ENCODE measurements around the gene CCDC201. TPM values are rescaled to one million over a fixed set of nuclear protein-coding genes. Genes with fewer than 3 reads are reported as not detected.

The CCDC201 gene
- total and polyA plus RNA-seq, 2 of the 8 experiments (the other 6 are each of a cell fraction or from before 2014, with no cell fraction given) = not detected

DNA sequence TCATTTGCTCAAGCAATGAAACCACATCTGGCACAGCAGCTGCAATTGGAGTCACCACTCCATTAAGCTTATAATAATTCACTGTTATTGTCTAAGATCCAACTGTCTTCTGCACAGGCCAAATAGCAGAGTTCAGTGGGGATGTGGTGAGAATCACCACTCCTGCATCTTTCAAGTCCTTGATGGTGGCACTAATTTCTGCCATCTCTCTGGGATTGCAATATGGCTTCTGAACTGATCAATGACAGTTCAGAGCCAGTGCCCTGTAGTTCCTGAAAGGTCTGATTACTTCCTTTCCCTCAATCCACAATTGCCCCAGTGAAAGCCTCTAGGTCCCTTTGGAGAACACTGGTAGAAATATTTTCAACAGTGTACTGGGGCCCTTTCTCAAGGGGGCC lies 21.8 kb upstream of the CCDC201 start:
- Histone ChIP-seq H4K91ac (replicated peaks; ENCODE audit: insufficient read length, low read length) (no peak overlapping the region), H3K27me3 (replicated peaks in 1 of 4; ENCODE audit: control insufficient read depth in 3 of 4, extremely low read depth in 1 of 4, insufficient read depth in 3 of 4, low read length in 3 of 4) (peaks cover 7 to 12% (median 9%) of the 10 kb centered on the region in 4 experiments), H3K56ac (replicated peaks; ENCODE audit: insufficient read length, low read depth, low read length) (no peak overlapping the region), H4K5ac (ENCODE audit: insufficient read length, low read depth, low read length) (no peak overlapping the region), H4K20me1 (replicated peaks in 1 of 2; ENCODE audit: control insufficient read depth in 1 of 2, insufficient read depth in 2 of 2, low read length in 2 of 2) (no peaks in the 10 kb centered on the region), H2BK15ac (ENCODE audit: low read length) (no peak overlapping the region), H3K4me1 (replicated peaks in 1 of 4; ENCODE audit: control insufficient read depth in 3 of 4, insufficient read depth in 4 of 4, low read length in 3 of 4) (peaks cover 0 to 1% (median under 1%) of the 10 kb centered on the region in 4 experiments; a peak in 3 of 7 replicates), H2BK5ac (ENCODE audit: low read depth, low read length) (no peak overlapping the region), H3K36me3 (ENCODE audit: control insufficient read depth in 2 of 4, insufficient read depth in 4 of 4, low read length in 3 of 4) (no peaks in the 10 kb centered on the region), H4K8ac (ENCODE audit: extremely low read depth, insufficient read depth, low read length) (no peak overlapping the region), H3K79me1 (ENCODE audit: low read depth, low read length) (no peaks in the 10 kb centered on the region), H3K4me2 (ENCODE audit: insufficient read depth in 1 of 2, low read depth in 2 of 2, low read length in 2 of 2) (no peak overlapping the region), H2BK120ac (replicated peaks; ENCODE audit: low read depth, low read length) (no peak overlapping the region), H3K23me2 (ENCODE audit: low read depth, low read length) (no peaks in the 10 kb centered on the region), H3K23ac (ENCODE audit: insufficient read length) (no peak overlapping the region), H3K14ac (ENCODE audit: insufficient read length) (no peak overlapping the region), H3K18ac (ENCODE audit: extremely low read depth, low read length) (no peak overlapping the region), H2BK12ac (ENCODE audit: low read depth, low read length) (no peak overlapping the region), H2AFZ (ENCODE audit: low read length) (no peak overlapping the region), H3K9me3 (ENCODE audit: insufficient read depth in 2 of 2, low read depth in 1 of 2, low read length in 1 of 2) (no peaks in the 10 kb centered on the region), H2AK5ac (ENCODE audit: low read depth, low read length) (no peak overlapping the region), H2BK20ac (ENCODE audit: low read length) (no peak overlapping the region), H3K9ac (replicated peaks in 1 of 4; ENCODE audit: extremely low read depth in 1 of 4, low read depth in 3 of 4, low read length in 3 of 4) (no peak overlapping the region), H3K4me3 (ENCODE audit: extremely low read depth in 1 of 4, insufficient read depth in 2 of 4, low read depth in 3 of 4, low read length in 4 of 4) (no peak overlapping the region), H3K4ac (replicated peaks; ENCODE audit: insufficient read length, low read depth, low read length) (no peak overlapping the region), H3K27ac (ENCODE audit: low read depth, low read length) (no peak overlapping the region), H3K79me2 (ENCODE audit: control insufficient read depth in 1 of 2, insufficient read depth in 2 of 2, low read length in 2 of 2) (no peaks in the 10 kb centered on the region)
- CTCF ChIA-PET (ENCODE audit: partially characterized antibody) = interaction anchor here (0.7 to 3.1 kb wide), 6 partner anchors 18 to 457 kb away, joined by 3 to 13 read pairs (median 4); partner anchors contain the start of gene CCDC201
- no peak for DNase-seq (ENCODE audit: low read depth in 1 of 2, low spot score in 2 of 2)
- POLR2A ChIA-PET (ENCODE audit: partially characterized antibody) = no interaction called here
- FAIRE-seq = no peak
- TF ChIP-seq JUN (IDR thresholded peaks at IDR 0.05; ENCODE audit: low read depth, low read length) = no peak
- TF ChIP-seq GABPA (IDR thresholded peaks at IDR 0.05; ENCODE audit: borderline replicate concordance, insufficient read depth, low read length) = no peak
- no peak for TF ChIP-seq YY1 (IDR thresholded peaks at IDR 0.05; ENCODE audit: low read depth, low read length)
- TF ChIP-seq EP300 (IDR thresholded peaks at IDR 0.05; ENCODE audit: borderline replicate concordance in 1 of 2, low read depth in 2 of 2, low read length in 2 of 2) = no peak
- no peak for TF ChIP-seq RAD21 (IDR thresholded peaks at IDR 0.05 in 1 of 2, conservative IDR thresholded peaks at IDR 0.05 in 1 of 2; ENCODE audit: low read depth in 2 of 2, low read length in 2 of 2)
- no peak for TF ChIP-seq SIN3A (conservative IDR thresholded peaks at IDR 0.05 in 1 of 2, IDR thresholded peaks at IDR 0.05 in 1 of 2; ENCODE audit: low read depth in 1 of 2, low read length in 2 of 2)
- TF ChIP-seq TCF12 (IDR thresholded peaks at IDR 0.05; ENCODE audit: low read depth, low read length) = no peak
- TF ChIP-seq POLR2AphosphoS5 (IDR thresholded peaks at IDR 0.05; ENCODE audit: low read depth, low read length) = no peak
- TF ChIP-seq TAF1 (IDR thresholded peaks at IDR 0.05; ENCODE audit: low read depth, low read length) = no peak
- no peak for TF ChIP-seq ZNF274 (IDR thresholded peaks at IDR 0.05; ENCODE audit: borderline replicate concordance, extremely low read depth, low read length)
- TF ChIP-seq SIRT6 (IDR thresholded peaks at IDR 0.05; ENCODE audit: low read length) = no peak

Measured in H1 (cell line).